NCI-H1694 (cell line): Measurements from ENCODE around the gene PIM2.

Source experiments
- DNase-seq: peaks from one replicate; lab custom pipeline; 2025; lab: John Stamatoyannopoulos, UW

Gene PIM2

DNA sequence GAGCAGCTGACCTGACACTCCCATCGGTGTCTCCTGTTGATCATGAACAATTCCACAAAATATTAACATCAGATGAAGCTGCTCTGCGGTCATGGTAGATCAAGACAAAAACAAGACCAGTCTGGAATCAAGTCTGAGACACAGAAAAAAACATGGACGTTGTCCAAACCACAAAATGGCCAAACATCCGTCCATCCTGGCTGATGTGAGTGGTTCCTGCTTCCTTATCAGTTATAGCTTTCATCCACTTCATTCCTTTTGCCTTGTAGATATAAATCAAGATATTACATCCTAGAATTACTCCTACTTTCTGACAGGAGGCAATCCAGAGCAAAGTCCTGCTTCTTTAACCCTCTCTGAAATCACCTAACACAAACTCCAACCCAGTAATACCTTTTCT is 54.6 kb downstream of the PIM2 start:
- DNase-seq: no peak
